ENCODE data around the gene BRD2. TPM values are rescaled to one million over a fixed set of nuclear protein-coding genes. Genes with fewer than 3 reads are reported as not detected.

BRD2 gene
- total and polyA plus RNA-seq, 2 donors (not counting 1 experiment from before 2014, with no cell fraction given), result 474 to 620 TPM

- H3K27me3 ChIP-seq (replicated peaks in 1 of 4; ENCODE audit: control extremely low read depth in 1 of 4, control insufficient read depth in 3 of 4, insufficient read depth in 4 of 4, low read length in 3 of 4), result no peaks in the 10 kb centered on the region
- TF ChIP-seq EZH2 (IDR thresholded peaks at IDR 0.05; ENCODE audit: borderline replicate concordance, insufficient read depth, low read depth, low read length, poor library complexity, severe bottlenecking), result no peak
- TF ChIP-seq CTCF (IDR thresholded peaks at IDR 0.05), result no peak
These were observed 7.5 kb downstream of the BRD2 start for GRCh38 chr6:32975886-32976285.

GRCh38 chr6:32976334-32977069, 8.1 kb downstream of the BRD2 start:
- Mint-ChIP-seq H3K27me3 (no peaks in the 10 kb centered on the region), H3K4me3 (peak overlapping the region; percentile 42), H3K27ac (peak overlapping the region; percentile 61), H3K9me3 (ENCODE audit: insufficient read depth) (no peaks in the 10 kb centered on the region), H3K4me1 (peaks cover 52% of the 10 kb centered on the region)
- DNase-seq (no peak), ATAC-seq (ENCODE audit: low read depth) (no peak)
- CTCF ChIA-PET, result interaction anchor here (0.8 to 28.4 kb wide), 5 partner anchors 9 to 151 kb away, joined by 3 to 822 read pairs (median 3); partner anchors contain the start of gene HLA-DMA
- peaks cover 85% of the 10 kb centered on the region for H4K20me1 ChIP-seq (ENCODE audit: control insufficient read depth, insufficient read depth, low read length, poor library complexity, severe bottlenecking)
- no peak overlapping the region for H3K4me3 ChIP-seq (ENCODE audit: control extremely low read depth in 1 of 5, extremely low read depth in 1 of 5, insufficient read depth in 1 of 5, low read depth in 2 of 5, low read length in 4 of 5)
- intact Hi-C loops (cut with micrococcal nuclease), result no loop called here
- peak overlapping the region; percentile 88 for H3K4me2 ChIP-seq (replicated peaks; ENCODE audit: low read depth, low read length, poor library complexity, severe bottlenecking)
- no peaks in the 10 kb centered on the region for H3K27me3 ChIP-seq (replicated peaks in 1 of 4; ENCODE audit: control extremely low read depth in 1 of 4, control insufficient read depth in 3 of 4, insufficient read depth in 4 of 4, low read length in 3 of 4)
- peaks cover 2 to 83% of the 10 kb centered on the region in 2 experiments for H3K36me3 ChIP-seq (replicated peaks in 1 of 2; ENCODE audit: control extremely low read depth in 1 of 2, control insufficient read depth in 1 of 2, extremely low read depth in 1 of 2, insufficient read depth in 2 of 2, low read length in 1 of 2)
- H3K9me3 ChIP-seq (ENCODE audit: control extremely low read depth in 1 of 3, control insufficient read depth in 2 of 3, insufficient read depth in 1 of 3, low read length in 2 of 3), result no peaks in the 10 kb centered on the region
- POLR2A ChIA-PET, result interaction anchor here (1.1 to 11.8 kb wide), 2 partner anchors 22 to 117 kb away, joined by 5 to 349 read pairs; partner anchors contain the start of gene HLA-DMA
- WGBS (ENCODE audit: insufficient coverage), result 100% methylated on average over 1 of the region's 7 CpGs
- no peak overlapping the region for H2AFZ ChIP-seq (ENCODE audit: insufficient read depth, low read depth, low read length, poor library complexity, severe bottlenecking)
- no peak overlapping the region for H3K27ac ChIP-seq (ENCODE audit: low read length in 2 of 2)
- no peak overlapping the region for H3K9ac ChIP-seq (ENCODE audit: low read length)
- no peak for TF ChIP-seq CTCF (IDR thresholded peaks at IDR 0.05)
- peaks cover 85% of the 10 kb centered on the region for H3K79me2 ChIP-seq (ENCODE audit: control insufficient read depth, insufficient read depth, low read length)
- peaks cover 29 to 38% of the 10 kb centered on the region in 2 donors for H3K4me1 ChIP-seq (ENCODE audit: control insufficient read depth in 2 of 2, insufficient read depth in 2 of 2, low read length in 2 of 2)

More at GRCh38 chr6:32975886-32976285, 7.5 kb downstream of the BRD2 start:
- no peak overlapping the region for H3K9ac ChIP-seq (ENCODE audit: low read length)
- peak overlapping the region in 1 of 2 donors; percentile 75 for H3K27ac ChIP-seq (ENCODE audit: low read length in 2 of 2)
- peaks cover 89% of the 10 kb centered on the region for H3K79me2 ChIP-seq (ENCODE audit: control insufficient read depth, insufficient read depth, low read length)
- WGBS (ENCODE audit: insufficient coverage), result 100% methylated on average over 1 of the region's 2 CpGs
- peak overlapping the region; percentile 88 for H3K4me2 ChIP-seq (replicated peaks; ENCODE audit: low read depth, low read length, poor library complexity, severe bottlenecking)
- H2AFZ ChIP-seq (ENCODE audit: insufficient read depth, low read depth, low read length, poor library complexity, severe bottlenecking), result no peak overlapping the region
- no peaks in the 10 kb centered on the region for H3K9me3 Mint-ChIP-seq (ENCODE audit: insufficient read depth)
- H3K27me3 Mint-ChIP-seq, result no peaks in the 10 kb centered on the region
- peak overlapping the region; percentile 61 for H3K27ac Mint-ChIP-seq
- H3K4me3 ChIP-seq (ENCODE audit: control extremely low read depth in 1 of 5, extremely low read depth in 1 of 5, insufficient read depth in 1 of 5, low read depth in 2 of 5, low read length in 4 of 5), result no peak overlapping the region
- no peak for ATAC-seq (ENCODE audit: low read depth)
- H3K36me3 ChIP-seq (replicated peaks in 1 of 2; ENCODE audit: control extremely low read depth in 1 of 2, control insufficient read depth in 1 of 2, extremely low read depth in 1 of 2, insufficient read depth in 2 of 2, low read length in 1 of 2), result peaks cover 2 to 77% of the 10 kb centered on the region in 2 experiments
- H3K4me1 ChIP-seq (ENCODE audit: control insufficient read depth in 2 of 2, insufficient read depth in 2 of 2, low read length in 2 of 2), result peaks cover 29 to 39% of the 10 kb centered on the region in 2 donors
- CTCF ChIA-PET, result interaction anchor here (0.8 to 28.4 kb wide), 5 partner anchors 10 to 108 kb away, joined by 3 to 822 read pairs (median 3); partner anchors contain the start of gene HLA-DMA
- H3K4me1 Mint-ChIP-seq, result peaks cover 52% of the 10 kb centered on the region
- peak; percentile 18 for DNase-seq
- H4K20me1 ChIP-seq (ENCODE audit: control insufficient read depth, insufficient read depth, low read length, poor library complexity, severe bottlenecking), result peaks cover 83% of the 10 kb centered on the region
- no peaks in the 10 kb centered on the region for H3K9me3 ChIP-seq (ENCODE audit: control extremely low read depth in 1 of 3, control insufficient read depth in 2 of 3, insufficient read depth in 1 of 3, low read length in 2 of 3)
- POLR2A ChIA-PET, result interaction anchor here (11.8 kb wide), 1 partner anchor 21 kb away, joined by 349 read pairs; the partner anchor contains the start of gene HLA-DMA
- peak overlapping the region; percentile 96 for H3K4me3 Mint-ChIP-seq
- intact Hi-C loops (cut with micrococcal nuclease), result no loop called here

All from B cell (primary cell).